ENCODE results near the gene MARK2.

DNA sequence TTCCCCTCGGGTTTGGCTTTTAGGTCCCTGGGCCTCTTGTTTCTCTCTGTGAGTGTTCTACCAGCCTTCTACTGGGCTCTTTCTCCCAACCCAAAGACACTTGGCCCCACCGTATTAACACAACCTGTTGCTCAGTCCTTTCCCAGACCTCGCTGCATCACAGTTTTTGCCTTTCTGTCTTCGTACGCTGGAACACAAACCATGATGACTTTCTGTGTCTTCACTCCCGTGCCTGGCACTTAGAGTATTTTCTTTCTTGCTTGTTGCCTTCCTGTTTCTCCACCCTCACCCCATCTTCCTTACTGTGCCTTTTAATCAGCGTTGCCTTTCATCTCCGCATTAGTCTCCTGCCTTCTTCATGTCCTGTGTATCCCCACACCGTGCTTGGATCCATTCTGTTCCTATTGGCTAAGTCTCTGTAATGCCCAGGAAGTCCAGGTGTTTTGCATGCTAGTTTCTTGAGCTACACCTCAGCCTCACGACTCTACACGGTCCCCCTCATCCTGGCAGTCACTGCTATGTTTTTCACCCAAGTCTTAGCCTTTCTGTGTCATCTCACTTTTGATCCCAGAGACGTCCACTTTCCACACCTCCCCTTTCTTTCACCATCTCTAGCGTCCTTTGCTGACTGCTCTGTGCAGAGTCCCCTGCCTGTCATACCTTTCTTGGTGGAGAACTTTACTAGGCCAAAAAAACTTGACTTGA lies 1.6 kb downstream of the MARK2 start:
- no peak for TF ChIP-seq POLR2A (IDR thresholded peaks at IDR 0.05)
- TF ChIP-seq, protein P1, sequence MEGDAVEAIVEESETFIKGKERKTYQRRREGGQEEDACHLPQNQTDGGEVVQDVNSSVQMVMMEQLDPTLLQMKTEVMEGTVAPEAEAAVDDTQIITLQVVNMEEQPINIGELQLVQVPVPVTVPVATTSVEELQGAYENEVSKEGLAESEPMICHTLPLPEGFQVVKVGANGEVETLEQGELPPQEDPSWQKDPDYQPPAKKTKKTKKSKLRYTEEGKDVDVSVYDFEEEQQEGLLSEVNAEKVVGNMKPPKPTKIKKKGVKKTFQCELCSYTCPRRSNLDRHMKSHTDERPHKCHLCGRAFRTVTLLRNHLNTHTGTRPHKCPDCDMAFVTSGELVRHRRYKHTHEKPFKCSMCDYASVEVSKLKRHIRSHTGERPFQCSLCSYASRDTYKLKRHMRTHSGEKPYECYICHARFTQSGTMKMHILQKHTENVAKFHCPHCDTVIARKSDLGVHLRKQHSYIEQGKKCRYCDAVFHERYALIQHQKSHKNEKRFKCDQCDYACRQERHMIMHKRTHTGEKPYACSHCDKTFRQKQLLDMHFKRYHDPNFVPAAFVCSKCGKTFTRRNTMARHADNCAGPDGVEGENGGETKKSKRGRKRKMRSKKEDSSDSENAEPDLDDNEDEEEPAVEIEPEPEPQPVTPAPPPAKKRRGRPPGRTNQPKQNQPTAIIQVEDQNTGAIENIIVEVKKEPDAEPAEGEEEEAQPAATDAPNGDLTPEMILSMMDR (IDR thresholded peaks at IDR 0.05), result no peak

Measured in body of pancreas (tissue), 4 donors.